ENCODE results near the gene TEK. TPM values are rescaled to one million over a fixed set of nuclear protein-coding genes. Genes with fewer than 3 reads are reported as not detected.

Gene TEK
- total and polyA plus RNA-seq, 2 experiments from 2014 or later, result 1.9 to 9.4 TPM

GRCh38 chr9:27089706-27090105 lies 19.3 kb upstream of the TEK start:
- H3K4me1 Mint-ChIP-seq, result no peaks in the 10 kb centered on the region

More at GRCh38 chr9:27089706-27090105, 19.3 kb upstream of the TEK start:
- no peak overlapping the region for H3K27ac Mint-ChIP-seq
- Histone ChIP-seq H4K20me1 (replicated peaks; ENCODE audit: insufficient read depth) (no peaks in the 10 kb centered on the region), H3K4me1 (ENCODE audit: insufficient read depth) (no peaks in the 10 kb centered on the region), H2AFZ (no peak overlapping the region), H3K4me2 (no peak overlapping the region), H3K4me3 (no peak overlapping the region), H3K36me3 (ENCODE audit: insufficient read depth) (peaks cover 4% of the 10 kb centered on the region; the same call in 1 of the 2 replicates), H3K27ac (ENCODE audit: low read depth) (no peak overlapping the region), H3K27me3 (ENCODE audit: insufficient read depth) (no peaks in the 10 kb centered on the region), H3F3A (replicated peaks; ENCODE audit: low read depth) (no peaks in the 10 kb centered on the region), H3K9me2 (ENCODE audit: insufficient read depth) (no peaks in the 10 kb centered on the region; the same call in 1 of the 2 replicates), H3K79me2 (replicated peaks; ENCODE audit: insufficient read depth) (no peaks in the 10 kb centered on the region)
- no peaks in the 10 kb centered on the region; the same call in 2 of the 3 replicates for H3K36me3 Mint-ChIP-seq (ENCODE audit: low read depth)
- no peak for TF ChIP-seq EZH2phosphoT487 (IDR thresholded peaks at IDR 0.05; ENCODE audit: unreplicated experiment)
- TF ChIP-seq ZNF331 (CRISPR knock-in tag; IDR thresholded peaks at IDR 0.05; ENCODE audit: low read depth), result no peak
- no peak for TF ChIP-seq CREB1 (CRISPR knock-in tag; IDR thresholded peaks at IDR 0.05; ENCODE audit: low read depth)
- TF ChIP-seq ETS1 (IDR thresholded peaks at IDR 0.05), result no peak
- no peak for TF ChIP-seq NANOG (IDR thresholded peaks at IDR 0.05; ENCODE audit: borderline replicate concordance)
- TF ChIP-seq ZNF114 (CRISPR knock-in tag; IDR thresholded peaks at IDR 0.05), result no peak
- no peak for TF ChIP-seq EZH2 (IDR thresholded peaks at IDR 0.05; ENCODE audit: low read depth, unreplicated experiment)
- no peak for TF ChIP-seq STAT1 (IDR thresholded peaks at IDR 0.05; ENCODE audit: unreplicated experiment)
- TF ChIP-seq ZNF462 (CRISPR knock-in tag; IDR thresholded peaks at IDR 0.05), result no peak
- TF ChIP-seq REST (IDR thresholded peaks at IDR 0.05; ENCODE audit: unreplicated experiment), result no peak
- TF ChIP-seq CTCF (conservative IDR thresholded peaks at IDR 0.05; ENCODE audit: low read depth in 2 of 2), result no peak
- TF ChIP-seq POLR2AphosphoS5 (IDR thresholded peaks at IDR 0.05; ENCODE audit: low read depth), result no peak
- TF ChIP-seq JUNB (IDR thresholded peaks at IDR 0.05; ENCODE audit: unreplicated experiment), result no peak
- DNase-seq (ENCODE audit: low spot score) (no peak), ATAC-seq (no peak)
- H3K9me3 Mint-ChIP-seq, result peaks cover 12% of the 10 kb centered on the region
- H3K4me3 Mint-ChIP-seq, result no peak overlapping the region
- H3K27me3 Mint-ChIP-seq (ENCODE audit: insufficient read depth, low read depth, poor library complexity), result no peaks in the 10 kb centered on the region

All from GM23338 (cell line).